RWPE2 (cell line): ENCODE results near the gene TOB1.

Experiments
- ATAC-seq: fragments of 200-7000 bp; cut with Tn5 transposase; 3 replicates; pipeline ENCODE4 v1.9.1; 2021; ENCODE audit warnings: low read depth
- DNase-seq: peaks from one replicate; pipeline ENCODE4 v3.0.0-alpha.2; 2020; ENCODE audit warnings: low spot score
- H3K27ac ChIP-seq: fragments of 450-650 bp; 2 replicates; pipeline ENCODE4 v1.5.1; 2017; ENCODE audit warnings: mild to moderate bottlenecking; ENCODE audit not compliant: poor library complexity, severe bottlenecking
- H3K27me3 ChIP-seq: fragments of 250-450 bp; sonication (Bioruptor Pico); 2 replicates; pipeline ENCODE4 v1.5.1; 2021; ENCODE audit warnings: mild to moderate bottlenecking, moderate library complexity; ENCODE audit not compliant: insufficient read depth, poor library complexity, severe bottlenecking
- H3K36me3 ChIP-seq: fragments of 250-450 bp; sonication (Bioruptor Pico); 2 replicates; pipeline ENCODE4 v1.5.1; 2020; ENCODE audit warnings: low read depth, mild to moderate bottlenecking, moderate library complexity
- H3K4me1 ChIP-seq: fragments of 250-450 bp; sonication (Bioruptor Pico); 2 replicates; pipeline ENCODE4 v1.5.1; 2021; ENCODE audit warnings: mild to moderate bottlenecking, moderate library complexity; ENCODE audit not compliant: insufficient read depth, poor library complexity, severe bottlenecking
- H3K4me3 ChIP-seq: fragments of 250-450 bp; sonication (Bioruptor Pico); 2 replicates; pipeline ENCODE4 v1.5.1; 2021; ENCODE audit warnings: mild to moderate bottlenecking, moderate library complexity; ENCODE audit not compliant: severe bottlenecking
- H3K9me3 ChIP-seq: fragments of 250-450 bp; sonication (Bioruptor Pico); 2 replicates; pipeline ENCODE4 v1.5.1; 2021; ENCODE audit warnings: mild to moderate bottlenecking, moderate library complexity; ENCODE audit not compliant: severe bottlenecking
- CTCF ChIP-seq: fragments of 450-650 bp; IDR thresholded peaks from one replicate; pipeline ENCODE4 v1.5.1; 2017; ENCODE audit warnings: mild to moderate bottlenecking, moderate library complexity; ENCODE audit not compliant: poor library complexity, severe bottlenecking

Gene TOB1

GRCh38 chr17:50868140-50868438 lies 1.9 kb upstream of the TOB1 start:
- Histone ChIP-seq H3K36me3 (peaks cover 21% of the 10 kb centered on the region), H3K4me1 (peaks cover 27% of the 10 kb centered on the region), H3K4me3 (peak overlapping the region; percentile 95), H3K9me3 (no peaks in the 10 kb centered on the region), H3K27me3 (no peaks in the 10 kb centered on the region), H3K27ac (peak overlapping the region; percentile 98)
- DNase-seq (no peak), ATAC-seq (no peak)
- no peak for TF ChIP-seq CTCF

GRCh38 chr17:50867363-50868139 lies 1.4 kb upstream of the TOB1 start:
- Histone ChIP-seq H3K4me1 (peaks cover 23% of the 10 kb centered on the region), H3K27ac (peak overlapping the region; percentile 98), H3K36me3 (peaks cover 26% of the 10 kb centered on the region), H3K9me3 (no peaks in the 10 kb centered on the region), H3K27me3 (no peaks in the 10 kb centered on the region), H3K4me3 (peak overlapping the region; percentile 95)
- DNase-seq (peak; percentile 96), ATAC-seq (peak; percentile 61)
- TF ChIP-seq CTCF: no peak

- no peak for TF ChIP-seq CTCF
- Histone ChIP-seq H3K27ac (peak overlapping the region; percentile 98), H3K9me3 (no peaks in the 10 kb centered on the region), H3K4me1 (peaks cover 23% of the 10 kb centered on the region), H3K27me3 (no peaks in the 10 kb centered on the region), H3K36me3 (peaks cover 32% of the 10 kb centered on the region), H3K4me3 (peak overlapping the region; percentile 95)
- peak; percentile 22 for ATAC-seq
- peak; percentile 84 for DNase-seq
Observed at GRCh38 chr17:50866950-50867362, 802 bp upstream of the TOB1 start.

GRCh38 chr17:50865868-50866260 lies 290 bp downstream of the TOB1 start:
- no peaks in the 10 kb centered on the region for H3K9me3 ChIP-seq
- ATAC-seq: no peak; the same call in 2 of the 3 replicates

More at GRCh38 chr17:50865868-50866260, 290 bp downstream of the TOB1 start:
- no peak for DNase-seq
- Histone ChIP-seq H3K27me3 (no peaks in the 10 kb centered on the region), H3K36me3 (peaks cover 43% of the 10 kb centered on the region), H3K4me3 (peak overlapping the region; percentile 95), H3K4me1 (peaks cover 23% of the 10 kb centered on the region), H3K27ac (peak overlapping the region; percentile 98)
- TF ChIP-seq CTCF: no peak
